ENCODE measurements around the gene SOX8. TPM values are rescaled to one million over a fixed set of nuclear protein-coding genes. Genes with fewer than 3 reads are reported as not detected.

Gene SOX8
- total RNA-seq, 1 experiment from 2014 or later, result not detected

GRCh38 chr16:984736-985636 lies 3.4 kb downstream of the SOX8 start:
- no peak overlapping the region for H3K4me3 ChIP-seq
- H3K79me2 ChIP-seq (ENCODE audit: low read depth), result no peaks in the 10 kb centered on the region
- intact Hi-C loops (cut with micrococcal nuclease; ENCODE audit: unreplicated experiment), result no loop called here
- no peaks in the 10 kb centered on the region for H3F3A ChIP-seq (ENCODE audit: insufficient read depth, low read depth)
- ChIA-PET POLR2A (ENCODE audit: unreplicated experiment) (no interaction called here), CTCF (no interaction called here)
- BruUV-seq (replicated peaks), result no TSS peak
- no peak overlapping the region for H2AFZ ChIP-seq
- DNase-seq, result no peak
- no peaks in the 10 kb centered on the region for H3K4me1 ChIP-seq (replicated peaks; ENCODE audit: insufficient read depth)
- H3K9me3 ChIP-seq (ENCODE audit: insufficient read depth, low read depth), result no peaks in the 10 kb centered on the region
- H3K9me2 ChIP-seq (ENCODE audit: insufficient read depth), result no peaks in the 10 kb centered on the region
- no peak overlapping the region for H3K27ac ChIP-seq
- no peak overlapping the region for H3K4me2 ChIP-seq
- H3K27me3 ChIP-seq (ENCODE audit: insufficient read depth, low read depth), result peaks cover 67% of the 10 kb centered on the region
- no peaks in the 10 kb centered on the region for H4K20me1 ChIP-seq (ENCODE audit: insufficient read depth)
- H3K36me3 ChIP-seq (ENCODE audit: low read depth), result no peaks in the 10 kb centered on the region
- TF ChIP-seq EZH2 (IDR thresholded peaks at IDR 0.05; ENCODE audit: low read depth), result no peak
- TF ChIP-seq CTCF (conservative IDR thresholded peaks at IDR 0.05), result no peak

DNA sequence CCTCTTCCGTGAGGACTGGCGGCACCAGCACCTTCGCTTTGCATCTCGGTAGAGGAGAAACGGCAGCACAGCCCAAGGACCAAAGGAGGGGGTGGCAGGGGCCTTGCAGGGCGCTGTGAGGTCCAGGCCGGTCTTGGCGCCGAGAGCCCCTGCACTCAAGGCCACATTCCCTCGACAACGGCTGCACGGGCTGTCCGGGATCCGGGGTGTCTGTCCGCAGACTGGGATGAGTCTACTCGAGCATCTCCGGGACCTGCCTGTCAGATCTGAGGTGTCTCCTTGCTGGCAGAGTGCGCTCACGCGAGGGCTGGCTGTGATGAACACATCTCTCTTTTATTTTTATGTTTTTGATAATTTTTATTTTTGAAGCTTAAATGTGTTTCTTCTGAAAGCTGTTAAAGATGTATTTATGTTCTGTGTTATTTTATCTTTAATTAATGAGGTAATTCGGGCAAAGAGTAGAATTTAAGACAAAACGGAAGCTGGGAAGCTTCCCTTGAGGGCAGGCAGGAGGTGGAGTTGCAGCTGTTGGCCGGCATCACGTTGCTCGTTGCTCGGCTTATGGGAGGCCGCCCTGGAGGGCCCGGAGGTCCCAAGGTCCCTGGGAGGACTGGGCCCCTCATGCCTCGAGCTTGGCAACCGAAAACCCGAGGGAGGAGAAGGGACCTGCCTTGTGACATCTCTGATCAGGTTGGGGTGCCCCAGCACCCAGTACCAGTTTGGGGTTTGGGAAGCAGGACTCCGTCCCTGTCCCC lies 4.3 kb downstream of the SOX8 start:
- Histone ChIP-seq H3K4me2 (no peak overlapping the region), H4K20me1 (ENCODE audit: insufficient read depth) (no peaks in the 10 kb centered on the region), H3K27me3 (ENCODE audit: insufficient read depth, low read depth) (peaks cover 72% of the 10 kb centered on the region), H3K4me3 (no peak overlapping the region), H3K9me3 (ENCODE audit: insufficient read depth, low read depth) (no peaks in the 10 kb centered on the region), H3K4me1 (replicated peaks; ENCODE audit: insufficient read depth) (no peaks in the 10 kb centered on the region), H2AFZ (no peak overlapping the region), H3K79me2 (ENCODE audit: low read depth) (no peaks in the 10 kb centered on the region), H3K36me3 (ENCODE audit: low read depth) (no peaks in the 10 kb centered on the region), H3K9me2 (ENCODE audit: insufficient read depth) (no peaks in the 10 kb centered on the region), H3F3A (ENCODE audit: insufficient read depth, low read depth) (no peaks in the 10 kb centered on the region), H3K27ac (no peak overlapping the region)
- TF ChIP-seq EZH2 (IDR thresholded peaks at IDR 0.05; ENCODE audit: low read depth) (no peak), CTCF (conservative IDR thresholded peaks at IDR 0.05) (no peak)
- DNase-seq, result no peak
- BruUV-seq (replicated peaks), result no TSS peak
- intact Hi-C loops (cut with micrococcal nuclease; ENCODE audit: unreplicated experiment), result no loop called here
- POLR2A ChIA-PET (ENCODE audit: unreplicated experiment), result no interaction called here
- CTCF ChIA-PET, result no interaction called here

GRCh38 chr16:986411-986810 lies 4.8 kb downstream of the SOX8 start:
- Histone ChIP-seq H3K36me3 (ENCODE audit: low read depth) (no peaks in the 10 kb centered on the region), H3K4me2 (no peak overlapping the region), H3K27me3 (ENCODE audit: insufficient read depth, low read depth) (peaks cover 77% of the 10 kb centered on the region), H3K4me3 (no peak overlapping the region), H3K4me1 (replicated peaks; ENCODE audit: insufficient read depth) (no peaks in the 10 kb centered on the region), H3K79me2 (ENCODE audit: low read depth) (no peaks in the 10 kb centered on the region), H4K20me1 (ENCODE audit: insufficient read depth) (no peaks in the 10 kb centered on the region), H3K9me3 (ENCODE audit: insufficient read depth, low read depth) (no peaks in the 10 kb centered on the region), H2AFZ (no peak overlapping the region), H3K27ac (no peak overlapping the region), H3K9me2 (ENCODE audit: insufficient read depth) (no peaks in the 10 kb centered on the region), H3F3A (ENCODE audit: insufficient read depth, low read depth) (no peaks in the 10 kb centered on the region)
- intact Hi-C loops (cut with micrococcal nuclease; ENCODE audit: unreplicated experiment), result no loop called here
- ChIA-PET POLR2A (ENCODE audit: unreplicated experiment) (no interaction called here), CTCF (no interaction called here)
- DNase-seq, result no peak
- TF ChIP-seq EZH2 (IDR thresholded peaks at IDR 0.05; ENCODE audit: low read depth) (no peak), CTCF (conservative IDR thresholded peaks at IDR 0.05) (no peak)
- BruUV-seq (replicated peaks), result no TSS peak

Data from PC-9 (cell line).